ENCODE results near the gene UMODL1. TPM values are rescaled to one million over a fixed set of nuclear protein-coding genes. Genes with fewer than 3 reads are reported as not detected.

Gene UMODL1
- total and polyA plus RNA-seq, 10 of the 15 experiments (the other 5 are each of a cell fraction or from before 2014, with no cell fraction given): 0.01 to 0.11 (median 0.03) TPM; not detected in 5

DNA sequence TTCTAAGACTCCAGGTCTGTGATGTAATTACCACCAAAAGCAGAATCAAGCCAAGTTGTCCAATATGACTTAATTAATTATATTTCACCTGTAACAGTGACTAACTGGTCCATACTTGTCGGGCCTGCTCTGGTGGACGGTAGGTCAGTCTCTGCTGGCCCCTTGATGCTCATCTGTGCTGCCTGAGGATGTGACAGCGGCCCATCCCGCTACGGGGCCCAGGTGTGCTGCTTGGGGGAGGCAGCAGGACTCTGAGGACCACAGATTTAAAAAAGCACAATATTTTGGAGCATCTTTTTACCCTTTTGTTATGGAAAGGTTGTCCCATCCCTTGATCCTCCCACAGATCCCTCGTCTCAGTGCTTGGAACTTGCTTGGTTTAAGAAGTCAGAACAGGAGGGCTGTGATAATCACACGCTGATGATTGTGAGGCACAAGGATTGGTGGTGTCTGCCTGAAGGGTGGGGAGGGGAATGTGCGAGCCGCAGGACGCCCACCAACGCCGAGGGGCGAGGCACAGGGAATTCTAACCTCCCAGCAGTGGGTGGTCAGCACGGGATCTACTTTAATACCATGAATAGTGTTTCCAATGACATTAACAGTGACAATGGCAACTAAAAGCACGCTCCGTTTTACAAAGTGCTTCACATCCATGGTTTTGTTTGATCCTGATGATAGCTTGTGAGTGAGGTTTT lies 27.8 kb upstream of the UMODL1 start:
- Histone ChIP-seq H3K4me1 (ENCODE audit: control insufficient read depth, insufficient read depth, low read length) (no peaks in the 10 kb centered on the region), H4K20me1 (ENCODE audit: control insufficient read depth, insufficient read depth) (no peaks in the 10 kb centered on the region), H3K36me3 (ENCODE audit: control insufficient read depth in 2 of 2, insufficient read depth in 2 of 2, low read length in 1 of 2) (no peaks in the 10 kb centered on the region), H3K79me2 (ENCODE audit: control insufficient read depth, insufficient read depth, low read length) (no peaks in the 10 kb centered on the region), H3K27me3 (replicated peaks in 1 of 2; ENCODE audit: control insufficient read depth in 2 of 2, insufficient read depth in 2 of 2, low read length in 1 of 2) (no peaks in the 10 kb centered on the region; a peak in 2 of 4 replicates), H3K9ac (ENCODE audit: control insufficient read depth, insufficient read depth, low read length) (no peak overlapping the region), H3K4me2 (ENCODE audit: control insufficient read depth, insufficient read depth) (no peak overlapping the region), H3K4me3 (no peak overlapping the region), H2AFZ (ENCODE audit: control insufficient read depth, low read depth, low read length) (no peak overlapping the region), H3K9me3 (replicated peaks; ENCODE audit: control insufficient read depth, insufficient read depth, low read length) (no peaks in the 10 kb centered on the region), H3K27ac (ENCODE audit: control insufficient read depth, insufficient read depth) (no peak overlapping the region)
- no TSS peak for BruUV-seq (replicated peaks)
- FAIRE-seq (no peak), DNase-seq (ENCODE audit: low read depth, low spot score) (no peak), ATAC-seq (no peak)
- in situ Hi-C loops (cut with MboI): loop anchor here (10.0 kb wide), 1 partner anchor 61 kb away; no protein-coding TSS in a partner anchor
- 53% methylated on average over 16 of the region's 16 CpGs for WGBS (ENCODE audit: insufficient coverage, insufficient replicate concordance, low lambda C conversion rate, missing lambda C conversion rate)
- TF ChIP-seq KLF5 (IDR thresholded peaks at IDR 0.05; ENCODE audit: partially characterized antibody) (no peak), SMARCA5 (IDR thresholded peaks at IDR 0.05) (no peak), RFX5 (IDR thresholded peaks at IDR 0.05; ENCODE audit: low read depth, low read length) (no peak), NFYA (IDR thresholded peaks at IDR 0.05; ENCODE audit: borderline replicate concordance, low read depth, low read length) (no peak), ESRRA (IDR thresholded peaks at IDR 0.05; ENCODE audit: low read length) (no peak), ETV6 (conservative IDR thresholded peaks at IDR 0.05 in 1 of 2, IDR thresholded peaks at IDR 0.05 in 1 of 2; ENCODE audit: borderline replicate concordance in 1 of 2, low read depth in 1 of 2) (no peak)
- TF ChIP-seq, protein P1, sequence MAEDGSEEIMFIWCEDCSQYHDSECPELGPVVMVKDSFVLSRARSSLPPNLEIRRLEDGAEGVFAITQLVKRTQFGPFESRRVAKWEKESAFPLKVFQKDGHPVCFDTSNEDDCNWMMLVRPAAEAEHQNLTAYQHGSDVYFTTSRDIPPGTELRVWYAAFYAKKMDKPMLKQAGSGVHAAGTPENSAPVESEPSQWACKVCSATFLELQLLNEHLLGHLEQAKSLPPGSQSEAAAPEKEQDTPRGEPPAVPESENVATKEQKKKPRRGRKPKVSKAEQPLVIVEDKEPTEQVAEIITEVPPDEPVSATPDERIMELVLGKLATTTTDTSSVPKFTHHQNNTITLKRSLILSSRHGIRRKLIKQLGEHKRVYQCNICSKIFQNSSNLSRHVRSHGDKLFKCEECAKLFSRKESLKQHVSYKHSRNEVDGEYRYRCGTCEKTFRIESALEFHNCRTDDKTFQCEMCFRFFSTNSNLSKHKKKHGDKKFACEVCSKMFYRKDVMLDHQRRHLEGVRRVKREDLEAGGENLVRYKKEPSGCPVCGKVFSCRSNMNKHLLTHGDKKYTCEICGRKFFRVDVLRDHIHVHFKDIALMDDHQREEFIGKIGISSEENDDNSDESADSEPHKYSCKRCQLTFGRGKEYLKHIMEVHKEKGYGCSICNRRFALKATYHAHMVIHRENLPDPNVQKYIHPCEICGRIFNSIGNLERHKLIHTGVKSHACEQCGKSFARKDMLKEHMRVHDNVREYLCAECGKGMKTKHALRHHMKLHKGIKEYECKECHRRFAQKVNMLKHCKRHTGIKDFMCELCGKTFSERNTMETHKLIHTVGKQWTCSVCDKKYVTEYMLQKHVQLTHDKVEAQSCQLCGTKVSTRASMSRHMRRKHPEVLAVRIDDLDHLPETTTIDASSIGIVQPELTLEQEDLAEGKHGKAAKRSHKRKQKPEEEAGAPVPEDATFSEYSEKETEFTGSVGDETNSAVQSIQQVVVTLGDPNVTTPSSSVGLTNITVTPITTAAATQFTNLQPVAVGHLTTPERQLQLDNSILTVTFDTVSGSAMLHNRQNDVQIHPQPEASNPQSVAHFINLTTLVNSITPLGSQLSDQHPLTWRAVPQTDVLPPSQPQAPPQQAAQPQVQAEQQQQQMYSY (CRISPR knock-in tag; IDR thresholded peaks at IDR 0.05): no peak
- TF ChIP-seq, protein P2, sequence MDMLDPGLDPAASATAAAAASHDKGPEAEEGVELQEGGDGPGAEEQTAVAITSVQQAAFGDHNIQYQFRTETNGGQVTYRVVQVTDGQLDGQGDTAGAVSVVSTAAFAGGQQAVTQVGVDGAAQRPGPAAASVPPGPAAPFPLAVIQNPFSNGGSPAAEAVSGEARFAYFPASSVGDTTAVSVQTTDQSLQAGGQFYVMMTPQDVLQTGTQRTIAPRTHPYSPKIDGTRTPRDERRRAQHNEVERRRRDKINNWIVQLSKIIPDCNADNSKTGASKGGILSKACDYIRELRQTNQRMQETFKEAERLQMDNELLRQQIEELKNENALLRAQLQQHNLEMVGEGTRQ (IDR thresholded peaks at IDR 0.05; ENCODE audit: borderline replicate concordance, low read depth, low read length): no peak
- TF ChIP-seq, protein P3, sequence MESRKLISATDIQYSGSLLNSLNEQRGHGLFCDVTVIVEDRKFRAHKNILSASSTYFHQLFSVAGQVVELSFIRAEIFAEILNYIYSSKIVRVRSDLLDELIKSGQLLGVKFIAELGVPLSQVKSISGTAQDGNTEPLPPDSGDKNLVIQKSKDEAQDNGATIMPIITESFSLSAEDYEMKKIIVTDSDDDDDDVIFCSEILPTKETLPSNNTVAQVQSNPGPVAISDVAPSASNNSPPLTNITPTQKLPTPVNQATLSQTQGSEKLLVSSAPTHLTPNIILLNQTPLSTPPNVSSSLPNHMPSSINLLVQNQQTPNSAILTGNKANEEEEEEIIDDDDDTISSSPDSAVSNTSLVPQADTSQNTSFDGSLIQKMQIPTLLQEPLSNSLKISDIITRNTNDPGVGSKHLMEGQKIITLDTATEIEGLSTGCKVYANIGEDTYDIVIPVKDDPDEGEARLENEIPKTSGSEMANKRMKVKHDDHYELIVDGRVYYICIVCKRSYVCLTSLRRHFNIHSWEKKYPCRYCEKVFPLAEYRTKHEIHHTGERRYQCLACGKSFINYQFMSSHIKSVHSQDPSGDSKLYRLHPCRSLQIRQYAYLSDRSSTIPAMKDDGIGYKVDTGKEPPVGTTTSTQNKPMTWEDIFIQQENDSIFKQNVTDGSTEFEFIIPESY (IDR thresholded peaks at IDR 0.05): no peak
- ChIA-PET POLR2A (no interaction called here), RAD21 (ENCODE audit: unreplicated experiment) (interaction anchor here (0.8 kb wide), 1 partner anchor 133 kb away, joined by 3 read pairs; no protein-coding TSS in a partner anchor), SMC1A (ENCODE audit: uncharacterized antibody, unreplicated experiment) (no interaction called here), CTCF (interaction anchor here (1.1 kb wide), 1 partner anchor 74 kb away, joined by 3 read pairs; no protein-coding TSS in a partner anchor)
- intact Hi-C loops (cut with micrococcal nuclease; ENCODE audit: unreplicated experiment): no loop called here

Measured in GM12878 (cell line).